A549 (cell line): ENCODE data around the gene HEBP1.

Experiments used
- CBX8 ChIP-seq: fragments of 200-600 bp; sonication (generic); IDR thresholded peaks from 2 replicates; pipeline ENCODE4 v1.6.1; 2016
- CEBPB ChIP-seq, 2 experiments: fragments of >200 bp in 1 of 2; sonication (Bioruptor Twin) in 1 of 2; formaldehyde crosslinking in 1 of 2; IDR thresholded peaks; 2 replicates each; pipeline ENCODE4 v1.6.1; 2012 to 2016
- EP300 ChIP-seq, 2 experiments: fragments of >200 bp; sonication (Bioruptor Twin); formaldehyde crosslinking; IDR thresholded peaks; 2 replicates in 1 of 2; 3 replicates in 1 of 2; pipeline ENCODE4 v1.6.1; 2016 to 2017
- MAZ ChIP-seq: fragments of 150-350 bp; IDR thresholded peaks from 2 replicates; pipeline ENCODE4 v1.6.1; 2014; ENCODE audit warnings: antibody characterized with exemption, low read depth, low read length, borderline replicate concordance
- POLR2A ChIP-seq: IDR thresholded peaks from 2 replicates; pipeline ENCODE4 v1.6.1; 2012; ENCODE audit warnings: mild to moderate bottlenecking, low read length
- RAD21 ChIP-seq, 2 experiments: fragments of >200 bp in 1 of 2; sonication (Bioruptor Twin) in 1 of 2; formaldehyde crosslinking in 1 of 2; IDR thresholded peaks in 1 of 2; conservative IDR thresholded peaks in 1 of 2; 2 replicates in 1 of 2; 3 replicates in 1 of 2; pipeline ENCODE4 v1.6.1; 2012 to 2018; ENCODE audit warnings: inconsistent platforms in 1 of 2
- RARB ChIP-seq: fragments of 250-450 bp; sonication (Bioruptor Pico); IDR thresholded peaks from 2 replicates; pipeline ENCODE4 v1.8.0; 2021; ENCODE audit warnings: mild to moderate bottlenecking, moderate library complexity
- SMC3 ChIP-seq: fragments of >200 bp; sonication (Bioruptor Twin); formaldehyde crosslinking; IDR thresholded peaks from 3 replicates; pipeline ENCODE4 v1.6.1; 2018; ENCODE audit warnings: inconsistent platforms
- ZSCAN20 ChIP-seq: fragments of 250-450 bp; sonication (Bioruptor Pico); IDR thresholded peaks from 2 replicates; pipeline ENCODE4 v1.8.0; 2022; ENCODE audit warnings: mild to moderate bottlenecking, moderate library complexity
- TF ChIP-seq, protein P1 (sequence below): fragments of >200 bp; sonication (Bioruptor Twin); formaldehyde crosslinking; IDR thresholded peaks from 3 replicates; pipeline ENCODE4 v1.5.1; 2016
- TF ChIP-seq, protein P2 (sequence below): fragments of 450-650 bp; IDR thresholded peaks from 2 replicates; pipeline ENCODE4 v1.6.1; 2014; ENCODE audit warnings: antibody characterized with exemption
- TF ChIP-seq, protein P3 (sequence below): fragments of 200-600 bp; sonication (generic); IDR thresholded peaks from 2 replicates; pipeline ENCODE4 v1.6.1; 2016; ENCODE audit warnings: antibody characterized with exemption, mild to moderate bottlenecking, moderate library complexity
- TF ChIP-seq, protein P4 (sequence below): IDR thresholded peaks from 2 replicates; pipeline ENCODE4 v1.6.1; 2012

DNA sequence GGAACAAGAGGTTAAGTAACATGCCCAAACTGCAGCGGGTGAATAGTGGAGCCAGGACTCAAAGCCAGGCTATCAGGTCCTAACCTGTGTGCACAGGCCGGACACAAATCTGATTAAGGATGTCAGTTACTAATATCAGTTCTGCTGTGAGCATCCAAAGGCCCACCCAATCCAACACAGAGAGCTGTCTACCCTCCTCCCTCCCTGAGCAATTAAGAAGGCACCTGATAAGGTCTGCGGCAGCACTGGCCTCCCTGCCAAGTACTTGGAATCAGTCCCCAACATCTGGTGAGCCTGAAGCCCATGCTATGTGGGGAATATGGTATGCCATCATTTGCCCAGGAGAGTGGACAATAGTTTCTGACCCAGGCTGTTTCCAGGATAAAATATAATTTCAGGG, 3.9 kb downstream of the HEBP1 start:
- no peak for TF ChIP-seq POLR2A
- TF ChIP-seq, protein P1, sequence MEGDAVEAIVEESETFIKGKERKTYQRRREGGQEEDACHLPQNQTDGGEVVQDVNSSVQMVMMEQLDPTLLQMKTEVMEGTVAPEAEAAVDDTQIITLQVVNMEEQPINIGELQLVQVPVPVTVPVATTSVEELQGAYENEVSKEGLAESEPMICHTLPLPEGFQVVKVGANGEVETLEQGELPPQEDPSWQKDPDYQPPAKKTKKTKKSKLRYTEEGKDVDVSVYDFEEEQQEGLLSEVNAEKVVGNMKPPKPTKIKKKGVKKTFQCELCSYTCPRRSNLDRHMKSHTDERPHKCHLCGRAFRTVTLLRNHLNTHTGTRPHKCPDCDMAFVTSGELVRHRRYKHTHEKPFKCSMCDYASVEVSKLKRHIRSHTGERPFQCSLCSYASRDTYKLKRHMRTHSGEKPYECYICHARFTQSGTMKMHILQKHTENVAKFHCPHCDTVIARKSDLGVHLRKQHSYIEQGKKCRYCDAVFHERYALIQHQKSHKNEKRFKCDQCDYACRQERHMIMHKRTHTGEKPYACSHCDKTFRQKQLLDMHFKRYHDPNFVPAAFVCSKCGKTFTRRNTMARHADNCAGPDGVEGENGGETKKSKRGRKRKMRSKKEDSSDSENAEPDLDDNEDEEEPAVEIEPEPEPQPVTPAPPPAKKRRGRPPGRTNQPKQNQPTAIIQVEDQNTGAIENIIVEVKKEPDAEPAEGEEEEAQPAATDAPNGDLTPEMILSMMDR = no peak
- TF ChIP-seq, protein P2, sequence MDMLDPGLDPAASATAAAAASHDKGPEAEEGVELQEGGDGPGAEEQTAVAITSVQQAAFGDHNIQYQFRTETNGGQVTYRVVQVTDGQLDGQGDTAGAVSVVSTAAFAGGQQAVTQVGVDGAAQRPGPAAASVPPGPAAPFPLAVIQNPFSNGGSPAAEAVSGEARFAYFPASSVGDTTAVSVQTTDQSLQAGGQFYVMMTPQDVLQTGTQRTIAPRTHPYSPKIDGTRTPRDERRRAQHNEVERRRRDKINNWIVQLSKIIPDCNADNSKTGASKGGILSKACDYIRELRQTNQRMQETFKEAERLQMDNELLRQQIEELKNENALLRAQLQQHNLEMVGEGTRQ = no peak
- TF ChIP-seq EP300 (IDR thresholded peaks at IDR 0.05) = no peak
- no peak for TF ChIP-seq SMC3
- TF ChIP-seq MAZ = no peak
- no peak for TF ChIP-seq ZSCAN20 (CRISPR knock-in tag)
- no peak for TF ChIP-seq CEBPB (IDR thresholded peaks at IDR 0.05)
- no peak for TF ChIP-seq CBX8
- TF ChIP-seq, protein P3, sequence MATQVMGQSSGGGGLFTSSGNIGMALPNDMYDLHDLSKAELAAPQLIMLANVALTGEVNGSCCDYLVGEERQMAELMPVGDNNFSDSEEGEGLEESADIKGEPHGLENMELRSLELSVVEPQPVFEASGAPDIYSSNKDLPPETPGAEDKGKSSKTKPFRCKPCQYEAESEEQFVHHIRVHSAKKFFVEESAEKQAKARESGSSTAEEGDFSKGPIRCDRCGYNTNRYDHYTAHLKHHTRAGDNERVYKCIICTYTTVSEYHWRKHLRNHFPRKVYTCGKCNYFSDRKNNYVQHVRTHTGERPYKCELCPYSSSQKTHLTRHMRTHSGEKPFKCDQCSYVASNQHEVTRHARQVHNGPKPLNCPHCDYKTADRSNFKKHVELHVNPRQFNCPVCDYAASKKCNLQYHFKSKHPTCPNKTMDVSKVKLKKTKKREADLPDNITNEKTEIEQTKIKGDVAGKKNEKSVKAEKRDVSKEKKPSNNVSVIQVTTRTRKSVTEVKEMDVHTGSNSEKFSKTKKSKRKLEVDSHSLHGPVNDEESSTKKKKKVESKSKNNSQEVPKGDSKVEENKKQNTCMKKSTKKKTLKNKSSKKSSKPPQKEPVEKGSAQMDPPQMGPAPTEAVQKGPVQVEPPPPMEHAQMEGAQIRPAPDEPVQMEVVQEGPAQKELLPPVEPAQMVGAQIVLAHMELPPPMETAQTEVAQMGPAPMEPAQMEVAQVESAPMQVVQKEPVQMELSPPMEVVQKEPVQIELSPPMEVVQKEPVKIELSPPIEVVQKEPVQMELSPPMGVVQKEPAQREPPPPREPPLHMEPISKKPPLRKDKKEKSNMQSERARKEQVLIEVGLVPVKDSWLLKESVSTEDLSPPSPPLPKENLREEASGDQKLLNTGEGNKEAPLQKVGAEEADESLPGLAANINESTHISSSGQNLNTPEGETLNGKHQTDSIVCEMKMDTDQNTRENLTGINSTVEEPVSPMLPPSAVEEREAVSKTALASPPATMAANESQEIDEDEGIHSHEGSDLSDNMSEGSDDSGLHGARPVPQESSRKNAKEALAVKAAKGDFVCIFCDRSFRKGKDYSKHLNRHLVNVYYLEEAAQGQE = no peak
- no peak for TF ChIP-seq RAD21 (conservative IDR thresholded peaks at IDR 0.05 in 1 of 2, IDR thresholded peaks at IDR 0.05 in 1 of 2)
- TF ChIP-seq, protein P4, sequence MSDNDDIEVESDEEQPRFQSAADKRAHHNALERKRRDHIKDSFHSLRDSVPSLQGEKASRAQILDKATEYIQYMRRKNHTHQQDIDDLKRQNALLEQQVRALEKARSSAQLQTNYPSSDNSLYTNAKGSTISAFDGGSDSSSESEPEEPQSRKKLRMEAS = no peak
- no peak for TF ChIP-seq RARB (CRISPR knock-in tag)
